GM10847 (cell line): ENCODE data around the gene SAMD4B.

Source experiments
- POLR2A ChIP-seq: IDR thresholded peaks from 2 replicates; pipeline ENCODE4 v1.6.1; 2011; ENCODE audit not compliant: insufficient read length; ENCODE audit errors: extremely low read depth

SAMD4B gene

DNA sequence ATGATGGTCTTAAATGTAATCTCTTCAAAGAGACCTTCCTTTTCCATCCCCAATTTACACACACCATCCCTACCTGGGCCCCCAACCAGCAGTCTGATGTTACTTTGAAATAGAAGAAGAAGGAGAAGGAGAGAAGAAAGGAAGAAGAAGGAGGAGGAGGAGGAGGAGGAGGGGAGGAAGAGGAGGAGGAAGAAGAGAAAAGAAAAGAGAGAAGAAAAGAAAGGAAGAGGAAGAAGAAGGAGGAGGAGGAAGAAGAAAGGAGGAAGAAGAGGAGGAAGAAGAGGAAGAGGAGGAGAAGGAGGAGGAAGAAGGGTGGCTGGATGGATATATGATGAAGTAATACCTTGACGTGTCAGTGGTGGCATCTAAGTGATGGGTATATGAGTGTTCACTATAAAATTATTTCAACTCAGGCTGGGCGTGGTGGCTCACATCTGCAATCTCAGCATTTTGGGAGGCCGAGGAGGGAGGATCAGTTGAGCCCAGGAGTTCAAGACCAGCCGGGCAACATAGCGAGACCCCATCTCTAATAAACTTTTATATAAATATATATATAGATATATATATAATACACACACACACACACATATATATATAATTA, 17.9 kb upstream of the SAMD4B start:
- TF ChIP-seq POLR2A, result no peak

GRCh38 chr19:39325778-39326665, 16.2 kb upstream of the SAMD4B start:
- TF ChIP-seq POLR2A, result no peak

GRCh38 chr19:39327363-39328045, 14.7 kb upstream of the SAMD4B start:
- TF ChIP-seq POLR2A, result no peak

DNA sequence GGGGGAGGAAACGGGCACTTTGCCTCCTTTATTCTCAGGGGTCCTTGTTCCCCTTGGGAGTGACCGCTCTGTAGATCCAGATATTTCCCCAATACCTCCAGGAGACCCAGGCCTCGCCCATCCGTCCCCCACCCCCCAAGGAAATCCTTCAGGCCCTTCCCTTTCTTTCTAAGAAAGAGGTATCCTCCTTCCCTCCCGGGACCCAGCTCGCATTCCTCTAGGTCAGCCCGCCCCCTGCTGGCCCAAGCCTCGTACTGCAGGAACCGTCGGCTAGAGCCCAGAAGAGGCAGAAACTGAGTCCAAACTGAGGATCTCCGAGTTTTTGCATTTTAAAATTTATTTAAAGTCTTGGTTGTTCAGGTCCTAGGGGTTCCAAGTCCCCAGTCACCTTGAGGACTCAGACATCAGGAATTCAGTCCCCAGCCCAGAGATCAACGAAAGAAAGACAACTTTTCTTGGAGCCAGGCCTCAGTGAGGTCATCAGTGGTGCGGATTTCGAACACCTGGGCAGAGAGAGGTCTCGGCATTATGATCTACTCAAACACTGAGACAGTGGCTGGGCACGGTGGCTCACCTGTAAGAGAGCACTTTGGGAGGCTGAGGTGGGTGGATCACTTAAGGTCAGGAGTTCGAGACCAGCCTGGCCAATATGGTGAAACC, 14.0 kb upstream of the SAMD4B start:
- TF ChIP-seq POLR2A, result no peak

GRCh38 chr19:39329948-39330347, 12.3 kb upstream of the SAMD4B start:
- TF ChIP-seq POLR2A, result no peak

GRCh38 chr19:39332293-39332692, 9.9 kb upstream of the SAMD4B start:
- no peak for TF ChIP-seq POLR2A

DNA sequence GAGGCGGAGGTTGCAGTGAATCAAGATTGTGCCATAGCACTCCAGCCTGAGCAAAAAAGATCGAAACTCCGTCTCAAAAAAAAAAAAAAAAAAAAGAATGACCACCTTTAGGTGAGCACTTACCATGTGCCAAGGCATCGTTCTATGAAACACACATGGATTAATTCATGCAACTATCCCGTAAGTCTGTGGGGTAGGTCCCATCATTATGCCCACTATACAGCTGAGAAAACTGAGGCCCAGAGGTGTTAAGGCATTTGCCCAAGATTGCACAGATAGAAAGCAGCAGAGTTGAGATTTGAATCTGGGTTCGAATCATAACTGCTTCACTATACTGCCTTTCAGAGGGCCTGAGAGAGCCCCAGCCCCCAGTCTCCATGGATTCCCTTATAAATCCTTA, 8.7 kb upstream of the SAMD4B start:
- no peak for TF ChIP-seq POLR2A

- no peak for TF ChIP-seq POLR2A
These were observed 7.7 kb upstream of the SAMD4B start for GRCh38 chr19:39334444-39334976.

GRCh38 chr19:39335168-39335548, 7.1 kb upstream of the SAMD4B start:
- TF ChIP-seq POLR2A, result no peak

DNA sequence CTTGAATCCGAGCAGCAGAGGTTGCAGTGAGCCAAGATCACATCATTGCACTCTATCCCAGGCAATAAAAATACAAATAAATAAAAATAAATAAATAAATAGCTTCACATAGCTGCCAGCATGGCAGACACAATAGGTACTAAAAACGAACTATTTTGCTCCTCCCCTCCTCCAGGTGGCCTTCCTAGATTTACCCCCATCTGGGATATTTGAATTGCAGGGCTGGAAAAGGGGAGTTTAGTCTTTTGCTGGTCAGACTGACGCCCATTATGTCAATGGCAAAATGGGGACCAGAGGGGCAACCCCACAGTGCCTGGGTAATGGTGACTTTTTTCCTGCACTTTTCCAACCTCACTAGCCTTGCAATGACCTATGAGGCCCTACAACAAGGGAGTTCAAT, 5.7 kb upstream of the SAMD4B start:
- no peak for TF ChIP-seq POLR2A

DNA sequence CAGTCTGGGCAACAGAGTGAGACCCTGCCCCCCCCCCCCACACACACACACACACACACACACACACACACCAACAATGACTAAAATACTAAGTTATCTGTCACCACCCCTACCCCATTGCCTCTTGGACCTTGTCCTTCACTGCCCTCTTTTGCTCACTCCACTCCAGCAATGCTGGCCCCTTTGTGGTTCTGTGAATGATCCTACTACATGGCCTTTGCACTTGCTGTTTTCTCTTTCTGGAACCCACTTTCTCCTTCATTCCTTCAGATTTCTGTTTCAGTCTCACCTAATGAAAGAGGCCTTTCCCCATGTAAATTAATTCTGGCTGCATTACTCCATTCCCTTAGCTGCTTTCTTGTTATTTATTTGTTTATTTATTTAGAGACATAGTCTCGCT, 2.5 kb upstream of the SAMD4B start:
- TF ChIP-seq POLR2A, result no peak

DNA sequence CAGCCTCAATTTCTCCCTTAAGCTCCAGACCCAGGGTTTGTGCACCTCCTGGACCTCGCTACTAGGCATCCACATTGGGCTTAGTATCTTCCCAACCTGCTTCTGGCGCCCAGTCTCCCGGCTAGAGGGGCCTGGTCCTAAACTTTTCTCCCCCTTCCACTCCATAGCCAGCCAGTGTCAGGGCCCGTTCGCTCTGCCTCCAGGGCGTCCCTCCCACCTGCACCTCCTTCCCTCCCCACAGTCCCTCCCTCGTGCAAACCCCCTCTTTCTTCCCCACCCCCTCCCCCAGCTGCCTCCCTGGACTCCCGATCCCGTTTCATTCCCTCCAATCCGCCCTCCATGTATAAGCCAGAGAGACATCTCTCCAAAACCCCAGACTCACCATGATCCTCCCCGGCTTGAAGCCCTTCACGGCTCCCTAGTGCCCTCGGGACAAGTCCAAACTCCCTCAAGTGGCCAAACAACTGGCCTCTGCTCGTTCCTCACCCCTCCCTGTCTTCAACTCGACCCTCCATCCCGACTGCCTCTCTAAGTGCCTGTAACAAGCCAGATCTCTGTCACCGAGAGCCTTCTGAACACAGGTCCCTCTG, 997 bp upstream of the SAMD4B start:
- TF ChIP-seq POLR2A, result no peak

DNA sequence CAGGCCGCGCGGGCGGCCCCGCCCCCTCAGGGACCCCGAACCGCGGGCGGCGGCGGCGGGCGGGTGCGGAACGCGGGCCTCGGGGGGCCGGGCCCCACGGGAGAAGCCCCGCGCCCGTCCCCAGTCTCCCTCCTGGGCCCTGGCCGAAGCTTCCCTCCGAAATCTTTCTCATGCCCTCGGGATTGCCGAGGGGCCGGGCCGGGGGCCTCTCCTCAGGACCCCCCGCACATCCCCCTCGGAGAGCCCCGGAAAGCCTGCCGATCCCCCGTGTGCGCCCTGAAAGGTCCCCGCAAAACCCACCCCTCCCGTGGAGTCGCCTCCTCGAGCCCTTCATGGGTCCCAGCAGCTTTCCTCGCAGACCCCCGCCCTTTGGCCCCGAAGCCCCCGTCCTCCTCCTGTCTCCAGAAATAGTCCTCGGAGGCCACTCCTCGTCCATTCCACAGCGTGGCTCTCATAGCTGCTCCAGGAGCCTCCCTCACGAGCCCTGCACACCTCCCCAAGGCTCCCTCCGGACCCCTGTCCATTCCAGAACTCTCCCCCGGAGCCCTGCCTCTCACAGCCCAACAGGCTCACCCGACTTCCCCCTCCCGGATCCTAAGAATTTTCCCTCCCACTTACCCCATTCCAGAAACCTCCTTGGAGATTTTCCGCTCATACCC, 555 bp downstream of the SAMD4B start:
- TF ChIP-seq POLR2A, result no peak

DNA sequence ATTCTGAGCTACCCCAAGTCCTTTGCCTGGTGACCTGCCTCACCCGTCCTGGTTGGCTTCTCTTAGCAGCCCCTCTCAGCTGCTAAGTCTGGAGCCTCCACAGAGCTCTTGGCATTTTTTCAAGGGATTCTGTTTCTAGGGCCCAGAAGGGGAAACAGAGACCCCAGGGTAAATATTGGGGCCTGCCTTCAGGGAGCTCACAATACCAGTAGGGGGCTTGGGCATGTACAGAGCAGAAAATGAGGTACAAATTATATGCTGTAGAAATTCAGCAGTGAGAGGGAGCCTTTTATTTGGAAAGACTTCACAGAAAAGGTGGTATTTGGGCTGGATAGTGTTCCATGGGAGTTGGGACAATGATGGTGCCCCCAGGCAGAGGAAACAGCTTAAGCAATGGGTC, 3.7 kb downstream of the SAMD4B start:
- no peak for TF ChIP-seq POLR2A
